Upper lobe of left lung (tissue), 4 donors: ENCODE results near the gene FOXL1.

ENCODE experiments used
- POLR2A ChIP-seq, 4 donors: fragments of 450-650 bp; IDR thresholded peaks; one replicate each; pipeline ENCODE4 v1.5.1; 2016 to 2017; ENCODE audit warnings: antibody characterized with exemption in 4 of 4, mild to moderate bottlenecking in 2 of 4
- POLR2AphosphoS5 ChIP-seq, 2 donors: sonication (generic); formaldehyde crosslinking; IDR thresholded peaks; one replicate each; pipeline ENCODE4 v1.5.1; 2017; ENCODE audit warnings: antibody characterized with exemption in 2 of 2
- TF ChIP-seq, protein P1 (sequence below), 6 experiments: fragments of 450-650 bp in 4 of 6; fragments of 200-600 bp in 2 of 6; sonication (generic) in 2 of 6; IDR thresholded peaks; one replicate each; pipeline ENCODE4 v1.5.1; 2016 to 2019; ENCODE audit warnings: antibody characterized with exemption in 6 of 6

DNA sequence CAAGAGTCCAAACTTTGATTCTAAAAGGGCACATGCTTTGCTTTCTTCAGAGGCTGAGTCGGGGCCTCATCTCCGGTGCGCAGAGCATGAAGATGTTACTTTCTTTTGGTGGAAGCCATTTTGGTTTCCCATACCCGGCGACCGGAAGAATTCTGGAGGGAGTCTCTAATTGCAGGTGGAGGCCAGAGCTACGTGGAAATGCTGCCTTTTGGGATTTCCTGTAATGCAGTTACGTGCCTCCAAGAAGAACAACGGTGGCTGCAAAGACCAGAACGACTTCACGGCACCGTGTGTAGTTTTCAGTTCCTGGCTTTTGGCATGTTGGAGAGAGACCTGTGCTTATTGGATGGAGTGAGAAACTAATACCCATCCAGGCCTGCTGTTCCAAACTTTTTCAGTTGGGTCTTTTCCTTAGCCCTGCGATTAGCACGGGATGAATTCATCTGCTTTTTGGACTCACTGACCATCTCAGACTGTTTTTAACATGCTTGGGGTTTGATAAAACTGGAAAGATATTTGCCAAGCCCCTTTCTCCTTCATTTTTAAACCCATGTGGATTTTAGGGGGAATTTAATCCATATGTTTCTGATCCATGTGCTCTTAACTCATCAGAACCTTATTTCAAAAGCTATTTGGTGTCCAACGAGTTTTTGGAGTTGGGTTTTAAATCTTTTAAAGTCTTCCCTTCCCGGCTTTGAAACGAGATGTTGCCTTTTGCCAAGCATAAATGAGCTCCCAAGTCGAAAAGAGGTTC, 19.0 kb downstream of the FOXL1 start:
- TF ChIP-seq POLR2A (IDR thresholded peaks at IDR 0.05): no peak
- TF ChIP-seq, protein P1, sequence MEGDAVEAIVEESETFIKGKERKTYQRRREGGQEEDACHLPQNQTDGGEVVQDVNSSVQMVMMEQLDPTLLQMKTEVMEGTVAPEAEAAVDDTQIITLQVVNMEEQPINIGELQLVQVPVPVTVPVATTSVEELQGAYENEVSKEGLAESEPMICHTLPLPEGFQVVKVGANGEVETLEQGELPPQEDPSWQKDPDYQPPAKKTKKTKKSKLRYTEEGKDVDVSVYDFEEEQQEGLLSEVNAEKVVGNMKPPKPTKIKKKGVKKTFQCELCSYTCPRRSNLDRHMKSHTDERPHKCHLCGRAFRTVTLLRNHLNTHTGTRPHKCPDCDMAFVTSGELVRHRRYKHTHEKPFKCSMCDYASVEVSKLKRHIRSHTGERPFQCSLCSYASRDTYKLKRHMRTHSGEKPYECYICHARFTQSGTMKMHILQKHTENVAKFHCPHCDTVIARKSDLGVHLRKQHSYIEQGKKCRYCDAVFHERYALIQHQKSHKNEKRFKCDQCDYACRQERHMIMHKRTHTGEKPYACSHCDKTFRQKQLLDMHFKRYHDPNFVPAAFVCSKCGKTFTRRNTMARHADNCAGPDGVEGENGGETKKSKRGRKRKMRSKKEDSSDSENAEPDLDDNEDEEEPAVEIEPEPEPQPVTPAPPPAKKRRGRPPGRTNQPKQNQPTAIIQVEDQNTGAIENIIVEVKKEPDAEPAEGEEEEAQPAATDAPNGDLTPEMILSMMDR (IDR thresholded peaks at IDR 0.05): no peak
- TF ChIP-seq POLR2AphosphoS5 (IDR thresholded peaks at IDR 0.05): no peak
